Natural killer cell (primary cell): ENCODE results near the gene SEC14L5. TPM values are rescaled to one million over a fixed set of nuclear protein-coding genes. Genes with fewer than 3 reads are reported as not detected.

Source experiments
- ATAC-seq, 3 donors: fragments of 150-1000 bp in 2 of 3; fragments of 200-7000 bp in 1 of 3; cut with Tn5 transposase; 1 replicate in 1 of 3; 2 replicates in 2 of 3; pipeline ENCODE4 v1.10.0; 2021; ENCODE audit warnings: mild to moderate bottlenecking in 2 of 3, moderate library complexity in 2 of 3
- DNase-seq, 2 donors: peaks; one replicate each; pipeline versions ENCODE4 v3.0.0 to v3.0.0-alpha.2; 2013 to 2021; ENCODE audit warnings: mixed read lengths in 1 of 2
- H3K27ac ChIP-seq: one replicate; pipeline ENCODE4 v1.5.1; 2013; ENCODE audit warnings: mild to moderate bottlenecking, low read length
- H3K27me3 ChIP-seq: one replicate; pipeline ENCODE4 v1.6.1; 2013; ENCODE audit warnings: low read length; ENCODE audit not compliant: control insufficient read depth, insufficient read depth
- H3K36me3 ChIP-seq: one replicate; pipeline ENCODE4 v1.6.1; 2013; ENCODE audit warnings: low read length; ENCODE audit not compliant: control insufficient read depth, insufficient read depth
- H3K4me1 ChIP-seq: one replicate; pipeline ENCODE4 v1.6.1; 2013; ENCODE audit warnings: low read length; ENCODE audit not compliant: control insufficient read depth, insufficient read depth
- H3K4me3 ChIP-seq: one replicate; pipeline ENCODE4 v1.5.1; 2013; ENCODE audit warnings: low read length
- H3K9me3 ChIP-seq: one replicate; pipeline ENCODE4 v1.6.1; 2013; ENCODE audit warnings: low read length; ENCODE audit not compliant: control insufficient read depth, insufficient read depth
- H3K27ac Mint-ChIP-seq, 2 donors: one replicate each; pipeline ENCODE4 v1.8.0; 2022; ENCODE audit warnings: mild to moderate bottlenecking in 2 of 2, mixed read lengths in 2 of 2, moderate library complexity in 1 of 2
- H3K27me3 Mint-ChIP-seq, 2 donors: one replicate each; pipeline ENCODE4 v1.8.0; 2022; ENCODE audit warnings: low read depth in 2 of 2, mixed read lengths in 2 of 2
- H3K36me3 Mint-ChIP-seq: one replicate; pipeline ENCODE4 v1.8.0; 2022; ENCODE audit warnings: mixed read lengths
- H3K4me1 Mint-ChIP-seq, 2 donors: one replicate each; pipeline ENCODE4 v1.8.0; 2022; ENCODE audit warnings: mixed read lengths in 2 of 2
- H3K4me3 Mint-ChIP-seq: one replicate; pipeline ENCODE4 v1.8.0; 2022; ENCODE audit warnings: mild to moderate bottlenecking, moderate library complexity, mixed read lengths
- H3K9me3 Mint-ChIP-seq, 2 donors: one replicate each; pipeline ENCODE4 v1.8.0; 2022; ENCODE audit warnings: mixed read lengths in 2 of 2
- WGBS: methylation state at CpG from one replicate; pipeline ENCODE4 v1.1.7; 2013; ENCODE audit warnings: missing lambda C conversion rate; ENCODE audit not compliant: insufficient coverage; 5-methylcytosine and 5-hydroxymethylcytosine counted together
- intact Hi-C: fragments of 100-400 bp; cut with micrococcal nuclease; formaldehyde crosslinking; loops from one replicate; pipeline ENCODE4 v1.14.2; 2022
- total RNA-seq, 4 donors: library from RNA; stranded (reverse); fragments of 120-200 nt in 1 of 4; gene quantifications; one replicate each; pipeline versions ENCODE4 v1.2.3 to v1.2.4, GENCODE V29; 2013 to 2022
- TF ChIP-seq, protein P1 (sequence below): fragments of 200-600 bp; IDR thresholded peaks from one replicate; pipeline ENCODE4 v1.8.0; 2022; ENCODE audit warnings: antibody characterized with exemption

SEC14L5 gene
- total RNA-seq, 3 donors from 2014 or later (not counting 1 experiment from before 2014, with no cell fraction given) = 0.27 to 1.1 (median 0.93) TPM

DNA sequence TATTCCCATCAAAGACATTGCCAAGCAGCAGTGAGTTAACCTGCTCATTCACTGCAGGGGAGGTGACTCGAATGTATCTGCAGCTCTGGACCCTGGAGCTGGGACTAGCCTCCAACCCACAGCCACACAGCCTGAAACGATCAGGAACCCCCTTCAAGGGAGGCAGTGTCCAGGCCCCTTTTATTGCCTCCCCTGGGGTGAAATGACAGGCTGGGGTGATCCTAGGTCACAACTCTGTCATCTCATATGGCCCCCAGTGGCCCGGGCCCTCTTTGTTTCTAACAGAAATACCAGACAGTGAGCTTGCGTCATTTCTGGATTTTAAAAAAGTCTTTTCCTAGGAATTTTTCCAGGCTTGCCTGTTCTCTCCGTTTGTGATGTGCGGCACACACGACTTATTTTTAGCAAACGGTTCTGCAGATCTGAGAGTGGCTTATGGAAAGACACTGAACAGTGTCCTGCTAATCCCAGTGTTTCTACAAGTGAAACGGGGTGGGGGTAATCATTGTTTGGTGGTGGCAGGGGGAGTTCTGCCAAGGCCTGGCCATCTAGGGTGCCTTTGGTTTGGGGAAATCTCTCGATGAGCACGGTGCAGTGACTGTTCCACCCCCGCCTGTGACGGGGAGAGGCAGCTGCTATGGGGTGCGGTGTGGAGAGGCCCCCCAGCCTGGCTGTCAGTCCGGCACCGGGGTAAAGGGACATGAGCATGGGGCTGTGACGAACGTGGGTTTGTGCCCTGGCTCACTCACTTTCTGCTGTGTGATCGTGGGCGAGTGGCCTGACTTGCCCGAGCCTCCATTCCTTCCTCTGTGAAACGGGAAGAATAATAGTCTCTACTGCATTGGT lies 48.4 kb downstream of the SEC14L5 start:
- no peak for ATAC-seq
- Mint-ChIP-seq H3K36me3 (no peaks in the 10 kb centered on the region), H3K9me3 (no peaks in the 10 kb centered on the region), H3K4me3 (no peak overlapping the region), H3K27ac (no peak overlapping the region), H3K27me3 (peaks cover 3 to 8% of the 10 kb centered on the region in 2 donors), H3K4me1 (no peaks in the 10 kb centered on the region)
- TF ChIP-seq, protein P1, sequence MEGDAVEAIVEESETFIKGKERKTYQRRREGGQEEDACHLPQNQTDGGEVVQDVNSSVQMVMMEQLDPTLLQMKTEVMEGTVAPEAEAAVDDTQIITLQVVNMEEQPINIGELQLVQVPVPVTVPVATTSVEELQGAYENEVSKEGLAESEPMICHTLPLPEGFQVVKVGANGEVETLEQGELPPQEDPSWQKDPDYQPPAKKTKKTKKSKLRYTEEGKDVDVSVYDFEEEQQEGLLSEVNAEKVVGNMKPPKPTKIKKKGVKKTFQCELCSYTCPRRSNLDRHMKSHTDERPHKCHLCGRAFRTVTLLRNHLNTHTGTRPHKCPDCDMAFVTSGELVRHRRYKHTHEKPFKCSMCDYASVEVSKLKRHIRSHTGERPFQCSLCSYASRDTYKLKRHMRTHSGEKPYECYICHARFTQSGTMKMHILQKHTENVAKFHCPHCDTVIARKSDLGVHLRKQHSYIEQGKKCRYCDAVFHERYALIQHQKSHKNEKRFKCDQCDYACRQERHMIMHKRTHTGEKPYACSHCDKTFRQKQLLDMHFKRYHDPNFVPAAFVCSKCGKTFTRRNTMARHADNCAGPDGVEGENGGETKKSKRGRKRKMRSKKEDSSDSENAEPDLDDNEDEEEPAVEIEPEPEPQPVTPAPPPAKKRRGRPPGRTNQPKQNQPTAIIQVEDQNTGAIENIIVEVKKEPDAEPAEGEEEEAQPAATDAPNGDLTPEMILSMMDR = no peak
- no peak overlapping the region for H3K27ac ChIP-seq
- no peaks in the 10 kb centered on the region for H3K4me1 ChIP-seq
- no peaks in the 10 kb centered on the region for H3K36me3 ChIP-seq
- no peak overlapping the region for H3K4me3 ChIP-seq
- 85% methylated on average over 21 of the region's 22 CpGs for WGBS
- intact Hi-C loops = no loop called here
- H3K9me3 ChIP-seq = no peaks in the 10 kb centered on the region
- DNase-seq = no peak
- no peaks in the 10 kb centered on the region for H3K27me3 ChIP-seq

DNA sequence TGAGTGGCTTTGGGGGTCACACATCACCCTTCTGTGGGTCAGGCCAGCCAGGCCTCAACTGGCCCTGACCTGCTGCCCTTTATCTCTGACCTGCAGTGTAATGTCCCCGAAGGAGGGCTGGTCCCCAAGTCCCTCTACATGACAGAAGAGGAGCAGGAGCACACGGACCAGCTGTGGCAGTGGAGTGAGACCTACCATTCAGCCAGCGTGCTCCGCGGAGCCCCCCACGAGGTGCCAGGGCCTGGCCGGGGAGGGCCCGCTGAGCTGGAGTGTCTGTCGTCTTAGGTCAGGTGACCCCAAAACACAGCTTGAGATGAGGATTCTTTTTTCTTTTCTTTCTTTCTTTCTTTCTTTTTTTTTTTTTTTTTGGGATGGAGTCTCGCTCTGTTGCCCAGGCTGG lies 49.1 kb downstream of the SEC14L5 start:
- no peaks in the 10 kb centered on the region for H3K4me1 Mint-ChIP-seq
- no peak overlapping the region for H3K4me3 ChIP-seq
- ATAC-seq = no peak
- H3K27me3 Mint-ChIP-seq = peaks cover 8% of the 10 kb centered on the region in 2 donors
- WGBS = 88% methylated on average over 9 of the region's 10 CpGs
- H3K4me1 ChIP-seq = no peaks in the 10 kb centered on the region
- no peaks in the 10 kb centered on the region for H3K36me3 Mint-ChIP-seq
- H3K27me3 ChIP-seq = no peaks in the 10 kb centered on the region
- TF ChIP-seq, protein P1 = no peak
- H3K9me3 ChIP-seq = no peaks in the 10 kb centered on the region
- H3K9me3 Mint-ChIP-seq = no peaks in the 10 kb centered on the region
- H3K4me3 Mint-ChIP-seq = no peak overlapping the region
- H3K27ac ChIP-seq = no peak overlapping the region
- H3K36me3 ChIP-seq = no peaks in the 10 kb centered on the region
- H3K27ac Mint-ChIP-seq = no peak overlapping the region
- intact Hi-C loops = no loop called here
- DNase-seq = no peak

DNA sequence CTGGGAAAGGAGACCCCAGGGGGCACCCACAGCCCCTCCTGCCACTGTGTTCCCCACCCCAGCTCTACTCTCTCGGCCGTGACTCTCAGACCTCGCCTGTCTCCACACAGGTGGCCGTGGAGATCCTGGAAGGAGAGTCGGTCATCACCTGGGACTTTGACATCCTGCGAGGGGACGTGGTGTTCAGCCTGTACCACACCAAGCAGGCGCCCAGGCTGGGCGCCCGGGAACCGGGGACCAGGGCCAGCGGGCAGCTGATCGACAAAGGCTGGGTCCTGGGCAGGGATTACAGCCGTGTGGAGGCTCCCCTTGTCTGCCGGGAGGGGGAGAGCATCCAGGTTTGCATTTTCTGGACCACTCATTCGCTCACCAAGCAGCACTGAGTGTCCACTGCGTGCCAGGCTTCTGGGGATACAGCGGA lies 50.2 kb downstream of the SEC14L5 start:
- Histone ChIP-seq H3K27ac (no peak overlapping the region), H3K27me3 (no peaks in the 10 kb centered on the region), H3K9me3 (no peaks in the 10 kb centered on the region), H3K4me3 (no peak overlapping the region), H3K36me3 (no peaks in the 10 kb centered on the region), H3K4me1 (no peaks in the 10 kb centered on the region)
- intact Hi-C loops = no loop called here
- H3K27ac Mint-ChIP-seq = no peak overlapping the region
- no peaks in the 10 kb centered on the region for H3K4me1 Mint-ChIP-seq
- no peak overlapping the region for H3K4me3 Mint-ChIP-seq
- H3K36me3 Mint-ChIP-seq = no peaks in the 10 kb centered on the region
- H3K27me3 Mint-ChIP-seq = peaks cover 8% of the 10 kb centered on the region in 2 donors
- no peaks in the 10 kb centered on the region for H3K9me3 Mint-ChIP-seq
- no peak for DNase-seq
- 86% methylated on average over 18 of the region's 18 CpGs for WGBS
- ATAC-seq = no peak
- TF ChIP-seq, protein P1 = no peak
